PC-3 (cell line): ENCODE data around the gene TMEM250. TPM values are rescaled to one million over a fixed set of nuclear protein-coding genes. Genes with fewer than 3 reads are reported as not detected.

Source experiments
- ATAC-seq: fragments of 200-7000 bp; cut with Tn5 transposase; 2 replicates; pipeline ENCODE4 v1.9.1; 2020; ENCODE audit warnings: mild to moderate bottlenecking, moderate library complexity
- BruUV-seq: library from RNA; stranded (reverse); fragments of 400-500 nt; replicated peaks from 2 replicates; lab custom pipeline; 2021; lab: Mats Ljungman, UMichigan
- CTCF ChIA-PET: fragments of 300-600 bp; sonication (Branson Sonifier 250); formaldehyde crosslinking; loops from one replicate; lab custom pipeline; 2022; ENCODE audit warnings: antibody characterized with exemption; lab: Charles Lee
- POLR2A ChIA-PET: fragments of 300-600 bp; sonication (Branson Sonifier 250); formaldehyde crosslinking; loops from one replicate; lab custom pipeline; 2022; ENCODE audit warnings: antibody characterized with exemption; ENCODE audit not compliant: unreplicated experiment; lab: Charles Lee
- DNase-seq: peaks from one replicate; pipeline ENCODE4 v3.0.0-alpha.2; 2015
- H2AFZ ChIP-seq: fragments of 300-600 bp; sonication (generic); 2 replicates; pipeline ENCODE4 v1.6.0; 2016; ENCODE audit warnings: antibody characterized with exemption, low read length
- H3F3A ChIP-seq: fragments of 300-600 bp; sonication (generic); one replicate; pipeline ENCODE4 v1.6.0; 2017; ENCODE audit warnings: antibody characterized with exemption, low read length, control low read depth, mild to moderate bottlenecking; ENCODE audit not compliant: unreplicated experiment
- H3K27ac ChIP-seq: fragments of 300-600 bp; sonication (generic); 2 replicates; pipeline ENCODE4 v1.5.1; 2016; ENCODE audit warnings: mild to moderate bottlenecking, low read length
- H3K27me3 ChIP-seq: fragments of 300-600 bp; sonication (generic); 2 replicates; pipeline ENCODE4 v1.6.1; 2016; ENCODE audit warnings: low read length, mixed read lengths
- H3K36me3 ChIP-seq: fragments of 300-600 bp; sonication (generic); 2 replicates; pipeline ENCODE4 v1.6.1; 2016; ENCODE audit warnings: low read depth, mixed run types, low read length, mixed read lengths
- H3K4me1 ChIP-seq: fragments of 300-600 bp; sonication (generic); 2 replicates; pipeline ENCODE4 v1.5.1; 2016; ENCODE audit warnings: low read length; ENCODE audit not compliant: insufficient read depth
- H3K4me2 ChIP-seq: fragments of 300-600 bp; sonication (generic); 2 replicates; pipeline ENCODE4 v1.6.0; 2016; ENCODE audit warnings: low read length
- H3K4me3 ChIP-seq: fragments of 300-600 bp; sonication (generic); 2 replicates; pipeline ENCODE4 v1.5.1; 2016; ENCODE audit warnings: mild to moderate bottlenecking, low read length, mixed read lengths
- H3K79me2 ChIP-seq: fragments of 300-600 bp; sonication (generic); 2 replicates; pipeline ENCODE4 v1.6.1; 2017; ENCODE audit warnings: low read length, mixed read lengths
- H3K9ac ChIP-seq: fragments of 300-600 bp; sonication (generic); 2 replicates; pipeline ENCODE4 v1.6.0; 2016; ENCODE audit warnings: mild to moderate bottlenecking, low read length
- H3K9me2 ChIP-seq: fragments of 300-600 bp; sonication (generic); replicated peaks from 2 replicates; pipeline ENCODE4 v1.6.1; 2016; ENCODE audit warnings: mixed run types, low read length, mixed read lengths
- H3K9me3 ChIP-seq: fragments of 300-600 bp; sonication (generic); 2 replicates; pipeline ENCODE4 v1.6.1; 2016; ENCODE audit warnings: low read length, mixed read lengths
- H4K20me1 ChIP-seq: fragments of 300-600 bp; sonication (generic); 2 replicates; pipeline ENCODE4 v1.6.1; 2016; ENCODE audit warnings: low read length, mixed read lengths
- EZH2 ChIP-seq: fragments of 300-600 bp; sonication (generic); IDR thresholded peaks from one replicate; pipeline ENCODE4 v1.6.1; 2017; ENCODE audit warnings: antibody characterized with exemption, mild to moderate bottlenecking, low read length; ENCODE audit not compliant: unreplicated experiment
- EZH2phosphoT487 ChIP-seq: fragments of 300-600 bp; sonication (generic); IDR thresholded peaks from 2 replicates; pipeline ENCODE4 v1.6.1; 2018; ENCODE audit warnings: mild to moderate bottlenecking, antibody characterized with exemption, low read length, borderline replicate concordance
- intact Hi-C: fragments of 100-400 bp; cut with micrococcal nuclease; formaldehyde crosslinking; loops from 2 replicates; pipeline ENCODE4 v1.9.0; 2023
- total RNA-seq: library from RNA; depleted of rRNA; stranded (reverse); fragments of >200 nt; gene quantifications from 2 replicates; pipeline ENCODE4 v1.2.3, GENCODE V29; 2014
- TF ChIP-seq, protein P1 (sequence below): fragments of 300-600 bp; sonication (generic); conservative IDR thresholded peaks from 2 replicates; pipeline ENCODE4 v1.5.1; 2017; ENCODE audit warnings: antibody characterized with exemption, low read depth, mild to moderate bottlenecking, low read length

TMEM250 gene
- total RNA-seq, 1 experiment from 2014 or later, result 64.7 TPM

DNA sequence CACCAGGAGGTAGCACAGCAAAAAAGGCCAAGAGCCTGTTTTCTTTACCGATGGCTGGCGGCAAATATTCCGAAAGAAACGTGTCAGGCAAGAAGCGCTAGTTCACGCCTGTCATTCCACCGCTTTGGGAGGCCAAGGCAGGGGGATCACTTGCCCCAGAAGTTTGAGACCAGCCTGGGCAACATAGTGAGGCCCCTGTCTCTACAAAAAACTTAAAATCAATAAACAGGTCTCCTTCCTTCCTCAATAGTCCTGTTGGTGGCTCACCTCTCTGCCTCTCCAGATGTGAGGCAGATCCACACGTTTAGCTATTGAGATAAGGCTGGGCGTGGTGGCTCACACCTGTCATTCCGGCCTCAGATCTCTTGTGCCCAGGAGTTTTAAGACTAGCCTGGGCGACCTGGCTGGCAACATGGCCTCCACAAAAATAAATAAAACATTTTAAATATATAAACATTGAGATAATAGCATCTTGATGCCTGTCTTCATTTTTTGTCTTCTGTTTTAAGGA lies 1.3 kb upstream of the TMEM250 start:
- peaks cover 7% of the 10 kb centered on the region; the same call in 1 of the 2 replicates for H3K4me1 ChIP-seq
- H3K9me2 ChIP-seq, result no peaks in the 10 kb centered on the region
- H2AFZ ChIP-seq, result no peak overlapping the region
- no peaks in the 10 kb centered on the region for H3K36me3 ChIP-seq
- H3K9me3 ChIP-seq, result no peaks in the 10 kb centered on the region
- H3K4me3 ChIP-seq, result peak overlapping the region; percentile 81
- H3K27ac ChIP-seq, result no peak overlapping the region
- ChIA-PET CTCF (no interaction called here), POLR2A (no interaction called here)
- no TSS peak for BruUV-seq
- intact Hi-C loops, result no loop called here
- peak overlapping the region; percentile 98 for H3K9ac ChIP-seq
- TF ChIP-seq EZH2, result no peak
- TF ChIP-seq, protein P1, sequence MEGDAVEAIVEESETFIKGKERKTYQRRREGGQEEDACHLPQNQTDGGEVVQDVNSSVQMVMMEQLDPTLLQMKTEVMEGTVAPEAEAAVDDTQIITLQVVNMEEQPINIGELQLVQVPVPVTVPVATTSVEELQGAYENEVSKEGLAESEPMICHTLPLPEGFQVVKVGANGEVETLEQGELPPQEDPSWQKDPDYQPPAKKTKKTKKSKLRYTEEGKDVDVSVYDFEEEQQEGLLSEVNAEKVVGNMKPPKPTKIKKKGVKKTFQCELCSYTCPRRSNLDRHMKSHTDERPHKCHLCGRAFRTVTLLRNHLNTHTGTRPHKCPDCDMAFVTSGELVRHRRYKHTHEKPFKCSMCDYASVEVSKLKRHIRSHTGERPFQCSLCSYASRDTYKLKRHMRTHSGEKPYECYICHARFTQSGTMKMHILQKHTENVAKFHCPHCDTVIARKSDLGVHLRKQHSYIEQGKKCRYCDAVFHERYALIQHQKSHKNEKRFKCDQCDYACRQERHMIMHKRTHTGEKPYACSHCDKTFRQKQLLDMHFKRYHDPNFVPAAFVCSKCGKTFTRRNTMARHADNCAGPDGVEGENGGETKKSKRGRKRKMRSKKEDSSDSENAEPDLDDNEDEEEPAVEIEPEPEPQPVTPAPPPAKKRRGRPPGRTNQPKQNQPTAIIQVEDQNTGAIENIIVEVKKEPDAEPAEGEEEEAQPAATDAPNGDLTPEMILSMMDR, result no peak
- TF ChIP-seq EZH2phosphoT487, result no peak
- no peaks in the 10 kb centered on the region for H3K27me3 ChIP-seq
- DNase-seq (no peak), ATAC-seq (no peak)
- H4K20me1 ChIP-seq, result no peaks in the 10 kb centered on the region
- H3K79me2 ChIP-seq, result peaks cover 21% of the 10 kb centered on the region
- H3F3A ChIP-seq, result no peaks in the 10 kb centered on the region
- peak overlapping the region; percentile 87 for H3K4me2 ChIP-seq

DNA sequence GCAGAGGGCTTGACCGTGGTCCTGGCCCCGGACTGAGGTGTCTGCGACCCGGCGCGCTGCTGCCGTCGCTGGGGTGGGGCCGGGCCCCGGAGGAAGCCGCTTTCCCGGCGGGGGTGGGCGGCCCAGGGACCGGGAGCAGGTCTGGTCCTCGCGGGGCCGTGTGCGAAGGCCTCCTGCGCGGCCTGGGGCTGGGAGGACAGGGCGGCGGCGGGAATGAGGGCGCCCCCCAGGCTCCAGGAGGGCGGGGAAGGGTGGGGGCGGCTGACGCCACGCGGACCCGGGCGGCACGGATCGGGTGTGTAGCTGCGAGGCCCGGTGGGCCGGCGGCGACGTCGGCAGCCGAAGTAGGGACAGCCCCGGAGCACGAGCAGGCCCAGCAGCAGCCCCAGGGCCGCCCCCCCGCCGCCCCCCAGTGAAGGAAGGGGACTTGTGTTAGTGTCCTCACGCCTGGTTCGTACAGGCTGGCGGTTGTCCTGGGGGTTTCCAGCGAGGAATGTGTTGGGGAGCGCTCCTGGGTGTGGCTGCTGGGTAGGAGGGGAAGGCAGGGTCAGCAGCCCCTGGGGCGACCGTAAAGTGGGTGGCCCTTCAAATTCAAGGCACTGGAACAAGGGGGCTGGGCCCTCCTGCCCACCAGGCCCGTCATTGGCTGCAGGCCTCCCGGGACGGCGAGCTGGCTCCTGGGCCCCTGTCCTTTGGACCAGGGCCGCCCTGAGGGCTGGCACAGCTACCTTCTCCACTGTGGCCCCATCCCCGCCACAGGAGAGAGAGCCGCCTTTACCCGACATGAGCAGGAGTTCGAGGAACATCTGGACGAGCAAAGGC lies 597 bp upstream of the TMEM250 start:
- no peak for TF ChIP-seq EZH2phosphoT487
- no peak for TF ChIP-seq EZH2
- TF ChIP-seq, protein P1, result no peak
- intact Hi-C loops, result no loop called here
- Histone ChIP-seq H3F3A (no peaks in the 10 kb centered on the region), H3K36me3 (no peaks in the 10 kb centered on the region), H3K27ac (peak overlapping the region; percentile 40; the same call in 1 of the 2 replicates), H2AFZ (peak overlapping the region; percentile 34; the same call in 1 of the 2 replicates), H3K4me3 (peak overlapping the region; percentile 81), H3K9ac (peak overlapping the region; percentile 98), H3K9me3 (no peaks in the 10 kb centered on the region), H3K4me1 (peaks cover 7% of the 10 kb centered on the region; the same call in 1 of the 2 replicates), H4K20me1 (no peaks in the 10 kb centered on the region), H3K9me2 (no peaks in the 10 kb centered on the region), H3K4me2 (peak overlapping the region; percentile 87), H3K79me2 (peaks cover 21% of the 10 kb centered on the region), H3K27me3 (no peaks in the 10 kb centered on the region)
- peak; percentile 10 for ATAC-seq
- POLR2A ChIA-PET, result no interaction called here
- DNase-seq, result peak; percentile 13
- TSS peak; percentile 64 for BruUV-seq
- CTCF ChIA-PET, result no interaction called here
